Caco-2 (cell line): ENCODE measurements around the gene EN1. TPM values are rescaled to one million over a fixed set of nuclear protein-coding genes. Genes with fewer than 3 reads are reported as not detected.

Source experiments
- BruUV-seq: library from RNA; stranded (reverse); fragments of 400-500 nt; replicated peaks from 2 replicates; lab custom pipeline; 2021; lab: Mats Ljungman, UMichigan
- CTCF ChIA-PET: fragments of 300-600 bp; sonication (Branson Sonifier 250); formaldehyde crosslinking; loops from one replicate; lab custom pipeline; 2022; ENCODE audit warnings: antibody characterized with exemption; lab: Charles Lee
- POLR2A ChIA-PET: fragments of 300-600 bp; sonication (Branson Sonifier 250); formaldehyde crosslinking; loops from one replicate; lab custom pipeline; 2022; ENCODE audit warnings: antibody characterized with exemption; lab: Charles Lee
- DNase-seq, 2 experiments: peaks; one replicate each; pipeline versions ENCODE4 v3.0.0 to v3.0.0-alpha.2; 2020 to 2022
- H3K27me3 ChIP-seq: replicated peaks from 2 replicates; pipeline ENCODE4 v1.6.0; 2011; ENCODE audit warnings: low read length; ENCODE audit not compliant: control insufficient read depth, insufficient read depth
- H3K36me3 ChIP-seq: 2 replicates; pipeline ENCODE4 v1.5.1; 2011; ENCODE audit warnings: low read length; ENCODE audit not compliant: control insufficient read depth, insufficient read depth
- H3K4me1 ChIP-seq: fragments of 250-450 bp; sonication (Bioruptor Pico); 2 replicates; pipeline ENCODE4 v1.5.1; 2020; ENCODE audit warnings: mild to moderate bottlenecking
- H3K4me3 ChIP-seq: 2 replicates; pipeline ENCODE4 v1.5.1; 2011; ENCODE audit warnings: low read depth, mild to moderate bottlenecking, control low read depth, low read length
- H3K9me3 ChIP-seq: fragments of 250-450 bp; sonication (Bioruptor Pico); 2 replicates; pipeline ENCODE4 v1.5.1; 2020; ENCODE audit warnings: mild to moderate bottlenecking, moderate library complexity
- H3K27ac Mint-ChIP-seq: one replicate; pipeline ENCODE4 v1.8.0; 2022; ENCODE audit warnings: mixed read lengths; ENCODE audit not compliant: unreplicated experiment
- H3K27me3 Mint-ChIP-seq: one replicate; pipeline ENCODE4 v1.8.0; 2022; ENCODE audit warnings: mixed read lengths; ENCODE audit not compliant: insufficient read depth, unreplicated experiment
- H3K36me3 Mint-ChIP-seq: one replicate; pipeline ENCODE4 v1.8.0; 2022; ENCODE audit warnings: mild to moderate bottlenecking, mixed read lengths; ENCODE audit not compliant: insufficient read depth, unreplicated experiment
- H3K4me1 Mint-ChIP-seq: one replicate; pipeline ENCODE4 v1.8.0; 2022; ENCODE audit warnings: low read depth, mixed read lengths; ENCODE audit not compliant: unreplicated experiment
- H3K4me3 Mint-ChIP-seq: one replicate; pipeline ENCODE4 v1.8.0; 2022; ENCODE audit warnings: mild to moderate bottlenecking, moderate library complexity, mixed read lengths; ENCODE audit not compliant: unreplicated experiment
- H3K9me3 Mint-ChIP-seq: one replicate; pipeline ENCODE4 v1.8.0; 2022; ENCODE audit warnings: mixed read lengths; ENCODE audit not compliant: unreplicated experiment
- intact Hi-C: fragments of 100-400 bp; cut with micrococcal nuclease; formaldehyde crosslinking; loops from one replicate; pipeline ENCODE4 v1.10.0; 2022; ENCODE audit not compliant: unreplicated experiment
- total RNA-seq: library from RNA; stranded (reverse); gene quantifications from 2 replicates; pipeline ENCODE4 v1.2.3, GENCODE V29; 2022
- TF ChIP-seq, protein P1 (sequence below), 2 experiments: fragments of 200-600 bp in 1 of 2; IDR thresholded peaks; 1 replicate in 1 of 2; 2 replicates in 1 of 2; pipeline versions ENCODE4 v1.5.1 to v1.8.0; 2011 to 2022; ENCODE audit warnings: antibody characterized with exemption in 1 of 2, control low read depth in 1 of 2, inconsistent platforms in 1 of 2, low read depth in 1 of 2, low read length in 1 of 2, mild to moderate bottlenecking in 1 of 2, moderate library complexity in 1 of 2; ENCODE audit not compliant: insufficient read depth in 1 of 2, severe bottlenecking in 1 of 2, unreplicated experiment in 1 of 2

EN1 gene
- total RNA-seq, 1 experiment from 2014 or later = 0.16 TPM

- H3K4me1 Mint-ChIP-seq = no peaks in the 10 kb centered on the region
- H3K27me3 Mint-ChIP-seq = peaks cover 14% of the 10 kb centered on the region
- H3K4me3 Mint-ChIP-seq = no peak overlapping the region
- ChIA-PET CTCF (no interaction called here), POLR2A (no interaction called here)
- H3K27ac Mint-ChIP-seq = no peak overlapping the region
- H3K36me3 Mint-ChIP-seq = no peaks in the 10 kb centered on the region
- H3K36me3 ChIP-seq = no peaks in the 10 kb centered on the region
- H3K27me3 ChIP-seq = peaks cover 2% of the 10 kb centered on the region; the same call in 1 of the 2 replicates
- intact Hi-C loops = no loop called here
- no TSS peak for BruUV-seq
- TF ChIP-seq, protein P1, sequence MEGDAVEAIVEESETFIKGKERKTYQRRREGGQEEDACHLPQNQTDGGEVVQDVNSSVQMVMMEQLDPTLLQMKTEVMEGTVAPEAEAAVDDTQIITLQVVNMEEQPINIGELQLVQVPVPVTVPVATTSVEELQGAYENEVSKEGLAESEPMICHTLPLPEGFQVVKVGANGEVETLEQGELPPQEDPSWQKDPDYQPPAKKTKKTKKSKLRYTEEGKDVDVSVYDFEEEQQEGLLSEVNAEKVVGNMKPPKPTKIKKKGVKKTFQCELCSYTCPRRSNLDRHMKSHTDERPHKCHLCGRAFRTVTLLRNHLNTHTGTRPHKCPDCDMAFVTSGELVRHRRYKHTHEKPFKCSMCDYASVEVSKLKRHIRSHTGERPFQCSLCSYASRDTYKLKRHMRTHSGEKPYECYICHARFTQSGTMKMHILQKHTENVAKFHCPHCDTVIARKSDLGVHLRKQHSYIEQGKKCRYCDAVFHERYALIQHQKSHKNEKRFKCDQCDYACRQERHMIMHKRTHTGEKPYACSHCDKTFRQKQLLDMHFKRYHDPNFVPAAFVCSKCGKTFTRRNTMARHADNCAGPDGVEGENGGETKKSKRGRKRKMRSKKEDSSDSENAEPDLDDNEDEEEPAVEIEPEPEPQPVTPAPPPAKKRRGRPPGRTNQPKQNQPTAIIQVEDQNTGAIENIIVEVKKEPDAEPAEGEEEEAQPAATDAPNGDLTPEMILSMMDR (IDR thresholded peaks at IDR 0.05; ENCODE audit: insufficient read depth in 1 of 2, low read depth in 1 of 2, low read length in 1 of 2, severe bottlenecking in 1 of 2, unreplicated experiment in 1 of 2) = no peak
- no peaks in the 10 kb centered on the region for H3K9me3 Mint-ChIP-seq
- no peaks in the 10 kb centered on the region for H3K9me3 ChIP-seq
- H3K4me3 ChIP-seq = no peak overlapping the region
- H3K4me1 ChIP-seq = no peaks in the 10 kb centered on the region
- DNase-seq = no peak
These were observed 16.6 kb downstream of the EN1 start for GRCh38 chr2:118830881-118831280.

GRCh38 chr2:118830118-118830517 lies 17.3 kb downstream of the EN1 start:
- H3K4me1 ChIP-seq = no peaks in the 10 kb centered on the region
- H3K36me3 ChIP-seq = no peaks in the 10 kb centered on the region
- H3K36me3 Mint-ChIP-seq = no peaks in the 10 kb centered on the region
- no peak overlapping the region for H3K4me3 Mint-ChIP-seq
- H3K9me3 ChIP-seq = no peaks in the 10 kb centered on the region
- H3K27ac Mint-ChIP-seq = no peak overlapping the region
- intact Hi-C loops = no loop called here
- peaks cover 20% of the 10 kb centered on the region for H3K27me3 Mint-ChIP-seq
- no peak overlapping the region for H3K4me3 ChIP-seq
- TF ChIP-seq, protein P1 (IDR thresholded peaks at IDR 0.05; ENCODE audit: insufficient read depth in 1 of 2, low read depth in 1 of 2, low read length in 1 of 2, severe bottlenecking in 1 of 2, unreplicated experiment in 1 of 2) = no peak
- H3K27me3 ChIP-seq = peaks cover 2% of the 10 kb centered on the region
- POLR2A ChIA-PET = no interaction called here
- BruUV-seq = no TSS peak
- CTCF ChIA-PET = no interaction called here
- DNase-seq = no peak
- H3K4me1 Mint-ChIP-seq = no peaks in the 10 kb centered on the region
- no peaks in the 10 kb centered on the region for H3K9me3 Mint-ChIP-seq

DNA sequence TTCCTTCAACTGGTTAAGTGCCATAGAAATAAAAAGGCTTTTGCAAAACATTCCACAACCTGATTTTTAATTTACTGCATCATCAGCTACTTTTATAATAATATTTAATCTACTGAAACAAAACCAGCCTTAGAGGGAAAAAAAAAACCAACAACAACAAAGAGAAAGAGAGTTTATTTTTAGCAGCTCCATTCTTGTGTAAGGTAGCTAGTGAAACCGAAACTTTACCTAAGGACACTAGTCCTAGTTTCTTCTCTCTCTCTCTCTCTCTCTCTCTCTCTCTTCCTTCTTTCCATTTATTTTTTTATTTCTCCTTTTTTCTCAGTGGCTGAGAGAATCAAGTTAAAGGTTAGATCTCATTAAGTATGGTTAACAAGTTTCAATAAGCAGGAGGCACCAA lies 21.4 kb downstream of the EN1 start:
- Histone ChIP-seq H3K4me1 (no peaks in the 10 kb centered on the region), H3K4me3 (no peak overlapping the region), H3K27me3 (peaks cover 2% of the 10 kb centered on the region), H3K9me3 (no peaks in the 10 kb centered on the region), H3K36me3 (no peaks in the 10 kb centered on the region)
- no peak overlapping the region for H3K27ac Mint-ChIP-seq
- peaks cover 39% of the 10 kb centered on the region for H3K27me3 Mint-ChIP-seq
- TF ChIP-seq, protein P1 (IDR thresholded peaks at IDR 0.05; ENCODE audit: insufficient read depth in 1 of 2, low read depth in 1 of 2, low read length in 1 of 2, severe bottlenecking in 1 of 2, unreplicated experiment in 1 of 2) = no peak
- H3K4me3 Mint-ChIP-seq = no peak overlapping the region
- ChIA-PET POLR2A (no interaction called here), CTCF (no interaction called here)
- BruUV-seq = no TSS peak
- H3K4me1 Mint-ChIP-seq = no peaks in the 10 kb centered on the region
- no peak for DNase-seq
- intact Hi-C loops = no loop called here
- H3K36me3 Mint-ChIP-seq = no peaks in the 10 kb centered on the region
- no peaks in the 10 kb centered on the region for H3K9me3 Mint-ChIP-seq
